SK-N-SH treated with all-trans-retinoic acid at 6 μM for 48 hours (cell line): ENCODE results near the gene TICRR.

ENCODE experiments used
- PPARA ChIP-seq: fragments of 250-450 bp; sonication (Bioruptor Pico); IDR thresholded peaks from 2 replicates; pipeline ENCODE4 v1.5.0; 2020; ENCODE audit warnings: mild to moderate bottlenecking, borderline replicate concordance
- RARB ChIP-seq: fragments of 250-450 bp; sonication (Bioruptor Pico); IDR thresholded peaks from 2 replicates; pipeline ENCODE4 v1.8.0; 2021; ENCODE audit warnings: mild to moderate bottlenecking, moderate library complexity
- ZFP30 ChIP-seq: fragments of 450-650 bp; formaldehyde crosslinking; IDR thresholded peaks from 2 replicates; pipeline ENCODE4 v1.5.0; 2022; ENCODE audit warnings: mild to moderate bottlenecking, moderate library complexity

DNA sequence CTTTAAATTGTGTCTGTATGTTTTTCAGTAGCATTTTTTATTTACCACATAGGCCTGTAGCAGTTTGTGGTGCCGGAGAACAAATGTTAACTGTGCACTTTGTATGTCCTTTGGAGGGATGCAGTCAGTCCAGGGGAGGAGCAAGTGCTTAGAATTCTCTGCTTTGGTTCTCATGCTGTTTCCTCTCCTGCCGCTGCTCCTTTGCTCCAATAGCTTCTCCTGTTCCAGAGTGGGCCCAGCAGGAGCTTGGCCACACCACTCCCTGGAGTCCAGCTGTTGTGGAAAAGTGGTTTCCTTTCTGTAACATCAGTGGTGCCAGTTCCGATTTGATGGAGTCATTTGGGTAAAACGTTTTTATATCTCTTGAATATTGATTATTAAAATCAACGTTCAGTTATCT lies 16.6 kb downstream of the TICRR start:
- no peak for TF ChIP-seq RARB (CRISPR knock-in tag)
- TF ChIP-seq PPARA (CRISPR knock-in tag) = no peak
- no peak for TF ChIP-seq ZFP30 (CRISPR knock-in tag)
